Measurements from ENCODE around the gene CAND2.

The CAND2 gene

DNA sequence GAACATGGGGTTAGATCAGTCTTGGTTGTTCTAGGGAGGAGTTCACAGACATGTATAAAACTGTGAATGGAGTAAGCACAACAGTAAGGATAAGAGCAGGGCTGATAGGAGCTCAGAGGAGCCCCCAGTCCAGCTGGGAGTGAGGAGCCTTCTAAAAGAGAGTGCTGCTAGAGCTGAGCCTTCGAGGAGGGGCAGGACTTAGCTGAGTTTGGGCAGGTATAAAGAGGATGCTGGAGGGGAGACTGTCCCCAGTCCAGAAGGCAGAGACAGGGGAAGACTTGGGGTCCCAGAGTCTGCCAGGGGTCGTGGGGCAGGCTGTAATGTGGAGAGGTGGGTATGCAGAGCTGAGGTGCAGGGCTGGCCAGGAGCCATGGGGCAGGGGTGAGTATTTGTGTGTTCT is 12.1 kb downstream of the CAND2 start:
- no peak for DNase-seq

DNA sequence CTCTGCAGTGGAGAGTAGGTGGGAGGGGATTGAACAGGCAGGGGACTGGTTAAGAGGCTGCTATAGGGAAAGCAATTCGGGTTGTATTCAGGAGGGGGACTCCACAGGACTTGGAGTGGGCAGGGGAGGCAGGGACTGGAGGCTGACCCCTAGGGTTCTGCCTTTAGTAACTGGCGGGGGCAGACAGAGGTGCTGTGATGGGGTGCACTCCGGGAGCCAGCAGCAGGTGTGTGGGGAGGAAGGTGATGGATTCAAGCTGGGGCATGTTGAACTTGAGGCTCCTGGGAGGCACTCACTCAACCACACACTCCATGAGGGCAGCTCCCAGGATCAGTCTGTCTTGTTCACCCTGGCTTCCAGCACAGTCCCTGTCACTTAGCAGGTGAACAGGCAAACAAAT is 12.5 kb downstream of the CAND2 start:
- no peak for DNase-seq

DNA sequence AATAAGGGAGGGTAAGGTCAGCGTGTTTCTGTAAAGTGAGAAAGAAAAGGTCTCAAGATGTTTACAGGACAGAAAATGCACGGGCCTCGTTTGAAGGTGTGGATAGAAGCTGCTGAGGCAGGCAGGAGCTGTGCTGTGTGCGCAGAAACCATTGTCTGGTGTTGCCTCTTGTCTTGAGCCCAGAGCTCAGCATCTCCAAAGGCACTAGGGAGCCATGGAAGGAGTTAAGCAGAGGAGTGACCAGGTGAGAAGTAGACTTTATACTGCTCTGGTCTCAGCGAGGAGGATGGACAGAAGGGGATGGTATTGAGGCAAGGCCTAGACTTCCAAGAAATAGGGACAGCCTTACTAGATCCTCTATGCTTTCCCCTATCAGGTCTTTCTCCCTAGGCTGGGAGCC is 13.0 kb downstream of the CAND2 start:
- DNase-seq: no peak

DNA sequence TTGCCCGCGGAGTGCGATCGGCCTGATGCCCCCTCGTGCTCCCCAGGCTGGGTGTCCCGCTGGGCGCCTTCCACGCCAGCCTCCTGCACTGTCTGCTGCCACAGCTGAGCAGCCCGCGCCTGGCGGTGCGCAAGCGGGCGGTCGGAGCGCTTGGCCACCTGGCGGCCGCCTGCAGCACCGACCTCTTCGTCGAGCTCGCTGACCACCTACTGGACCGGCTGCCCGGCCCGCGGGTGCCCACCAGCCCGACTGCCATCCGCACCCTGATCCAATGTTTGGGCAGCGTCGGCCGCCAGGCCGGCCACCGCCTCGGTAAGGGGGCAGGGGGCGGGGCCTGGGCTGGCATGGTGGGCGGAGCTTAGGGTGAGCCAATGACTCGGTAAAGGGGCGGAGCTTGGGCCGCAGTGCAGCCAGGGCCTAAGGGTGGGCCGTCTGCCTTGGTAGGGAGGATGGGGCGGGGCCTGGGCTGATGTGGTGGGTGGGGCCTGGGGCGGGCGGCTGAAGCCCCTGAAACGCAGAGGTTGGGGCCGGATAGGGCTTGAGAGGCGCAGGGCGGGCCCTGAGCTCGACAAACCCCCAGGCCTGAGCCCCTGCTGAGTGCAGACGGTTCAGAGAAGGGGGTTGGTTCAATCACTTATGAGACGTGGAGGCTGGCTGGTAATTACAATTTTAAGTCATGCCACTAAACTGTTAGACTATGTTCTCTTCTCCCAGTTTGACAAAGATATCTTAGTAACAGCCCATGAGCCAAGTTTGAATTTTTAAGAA is 13.7 kb downstream of the CAND2 start:
- DNase-seq: peak; percentile 93

DNA sequence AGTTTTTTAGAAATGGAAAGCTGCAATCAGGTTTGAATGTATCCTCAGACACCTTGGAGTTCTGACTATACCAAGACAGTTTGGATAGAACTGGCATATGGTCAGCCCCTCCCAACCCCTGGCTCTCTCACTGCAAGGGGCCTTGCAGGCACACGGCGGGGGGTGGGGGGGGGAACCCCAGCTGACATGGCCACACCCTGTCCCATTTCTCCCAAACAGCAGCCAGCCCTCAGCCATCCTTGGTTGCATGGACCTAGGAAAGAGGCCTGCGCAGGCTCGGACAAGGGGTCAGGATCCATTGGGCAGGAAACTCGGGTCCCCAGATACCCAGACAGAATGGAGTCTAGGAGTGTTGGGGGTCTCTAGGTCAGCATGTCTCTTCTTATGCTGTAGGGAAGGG is 14.5 kb downstream of the CAND2 start:
- no peak for DNase-seq

DNA sequence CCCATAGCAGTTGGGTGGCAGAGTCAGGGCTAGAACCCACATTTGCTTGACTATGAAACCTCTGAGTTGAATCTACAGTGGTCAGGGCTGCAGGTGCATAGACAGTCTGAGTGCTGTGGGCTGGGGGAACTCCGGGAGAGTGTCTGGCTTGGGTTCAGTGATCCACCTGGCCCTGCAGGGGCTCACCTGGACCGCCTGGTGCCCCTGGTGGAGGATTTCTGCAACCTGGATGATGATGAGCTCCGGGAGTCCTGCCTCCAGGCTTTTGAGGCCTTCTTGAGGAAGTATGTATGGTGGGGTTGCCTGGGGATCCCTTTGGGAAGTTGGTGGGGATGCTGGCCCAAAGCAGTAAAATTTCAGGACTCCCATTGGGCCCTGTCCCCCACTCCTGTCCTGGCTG is 16.3 kb downstream of the CAND2 start:
- no peak for DNase-seq

DNA sequence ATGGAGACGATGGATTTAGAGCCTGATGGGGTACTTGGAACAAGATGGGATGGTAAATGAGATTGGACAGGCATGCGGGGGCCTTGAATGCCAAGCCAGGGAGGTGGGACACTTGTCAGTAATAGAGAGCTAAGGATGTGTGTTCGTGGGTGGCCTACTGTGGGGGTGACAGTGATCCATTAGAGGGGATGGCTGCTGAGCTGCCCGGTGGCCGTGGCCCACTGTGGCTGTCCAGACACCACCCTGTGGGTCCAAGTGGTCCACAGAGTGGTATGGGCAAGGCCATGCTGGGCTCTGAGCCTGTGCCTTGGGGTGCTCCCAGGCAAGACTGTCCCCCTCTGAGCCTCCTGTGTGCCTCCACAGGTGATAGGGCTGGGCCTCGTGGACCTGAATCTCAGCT is 17.5 kb downstream of the CAND2 start:
- no peak for DNase-seq

DNA sequence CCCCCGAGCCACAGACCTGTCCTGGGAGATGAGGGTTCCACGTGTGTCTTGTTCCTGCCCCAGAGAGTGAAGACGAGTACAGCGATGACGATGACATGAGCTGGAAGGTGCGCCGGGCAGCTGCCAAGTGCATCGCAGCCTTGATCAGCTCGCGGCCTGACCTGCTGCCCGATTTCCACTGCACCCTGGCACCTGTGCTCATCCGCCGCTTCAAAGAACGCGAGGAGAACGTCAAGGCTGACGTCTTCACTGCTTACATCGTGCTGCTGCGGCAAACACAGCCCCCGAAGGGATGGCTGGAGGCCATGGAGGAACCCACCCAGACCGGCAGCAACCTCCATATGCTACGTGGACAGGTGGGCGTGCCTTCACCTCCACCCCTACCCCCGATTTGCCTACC is 18.6 kb downstream of the CAND2 start:
- DNase-seq: no peak

DNA sequence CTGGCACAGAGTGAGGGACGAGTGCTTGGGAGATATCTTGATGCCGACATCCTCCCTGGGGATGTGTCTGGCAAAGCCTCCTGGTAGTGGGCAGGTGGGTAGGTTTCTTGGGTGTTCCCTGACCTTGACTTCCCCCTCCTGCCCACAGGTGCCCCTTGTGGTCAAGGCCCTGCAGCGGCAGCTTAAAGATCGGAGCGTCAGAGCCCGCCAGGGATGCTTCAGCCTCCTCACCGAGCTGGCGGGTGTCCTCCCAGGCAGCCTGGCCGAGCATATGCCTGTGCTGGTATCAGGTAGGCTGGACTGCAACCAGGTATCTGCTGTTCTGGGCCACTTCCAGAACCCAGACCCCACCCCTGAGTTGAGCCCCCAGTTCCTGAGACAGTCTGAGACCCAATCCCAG is 19.2 kb downstream of the CAND2 start:
- no peak for DNase-seq

DNA sequence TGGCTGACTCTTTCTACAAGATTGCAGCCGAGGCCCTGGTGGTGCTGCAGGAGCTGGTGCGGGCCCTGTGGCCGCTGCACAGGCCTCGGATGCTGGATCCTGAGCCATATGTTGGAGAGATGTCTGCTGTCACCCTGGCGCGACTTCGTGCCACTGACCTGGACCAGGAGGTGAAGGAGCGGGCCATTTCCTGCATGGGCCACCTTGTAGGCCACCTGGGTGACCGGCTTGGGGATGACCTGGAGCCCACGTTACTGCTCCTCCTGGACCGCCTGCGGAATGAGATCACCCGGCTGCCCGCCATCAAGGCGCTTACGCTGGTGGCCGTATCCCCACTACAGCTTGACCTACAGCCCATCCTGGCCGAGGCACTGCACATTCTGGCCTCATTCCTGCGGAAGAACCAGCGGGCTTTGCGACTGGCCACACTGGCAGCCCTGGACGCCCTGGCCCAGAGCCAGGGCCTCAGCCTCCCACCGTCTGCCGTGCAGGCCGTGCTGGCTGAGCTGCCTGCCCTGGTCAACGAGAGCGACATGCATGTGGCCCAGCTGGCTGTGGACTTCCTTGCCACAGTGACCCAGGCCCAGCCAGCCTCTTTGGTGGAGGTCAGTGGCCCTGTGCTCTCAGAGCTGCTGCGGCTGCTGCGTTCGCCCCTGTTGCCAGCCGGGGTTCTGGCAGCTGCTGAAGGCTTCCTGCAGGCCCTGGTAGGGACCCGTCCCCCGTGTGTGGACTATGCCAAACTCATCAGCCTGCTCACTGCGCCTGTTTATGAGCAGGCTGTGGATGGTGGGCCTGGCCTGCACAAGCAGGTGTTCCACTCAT is 20.3 kb downstream of the CAND2 start:
- no peak for DNase-seq

DNA sequence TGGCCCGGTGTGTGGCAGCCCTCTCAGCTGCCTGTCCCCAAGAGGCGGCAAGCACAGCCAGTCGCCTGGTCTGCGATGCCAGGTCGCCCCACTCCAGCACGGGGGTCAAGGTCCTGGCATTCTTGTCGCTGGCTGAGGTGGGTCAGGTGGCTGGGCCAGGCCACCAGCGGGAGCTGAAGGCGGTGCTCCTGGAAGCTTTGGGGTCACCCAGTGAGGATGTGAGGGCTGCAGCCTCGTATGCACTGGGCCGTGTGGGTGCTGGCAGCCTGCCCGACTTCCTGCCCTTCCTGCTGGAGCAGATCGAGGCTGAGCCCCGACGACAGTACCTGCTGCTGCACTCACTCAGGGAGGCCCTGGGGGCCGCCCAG is 20.8 kb downstream of the CAND2 start:
- no peak for DNase-seq

DNA sequence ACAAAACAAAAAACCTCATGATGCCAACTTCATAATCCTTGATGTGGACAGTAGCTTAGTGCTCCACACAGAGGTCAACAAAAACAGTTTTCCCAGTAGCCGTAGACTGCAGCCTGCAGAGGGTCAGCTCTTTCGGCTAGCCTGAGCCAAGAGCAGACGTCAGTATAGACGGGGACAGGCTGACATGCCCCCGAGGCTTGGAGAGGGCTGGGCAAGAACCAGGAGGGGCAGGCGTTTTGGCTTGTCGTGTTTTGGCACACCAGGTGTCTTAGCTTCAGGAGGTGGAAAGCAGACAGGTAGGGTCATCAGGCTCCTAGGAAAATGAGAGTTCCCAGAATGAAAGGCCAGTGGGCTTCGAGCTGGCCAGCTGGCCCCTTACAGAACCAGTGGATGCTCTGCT is 21.8 kb downstream of the CAND2 start:
- no peak for DNase-seq

DNA sequence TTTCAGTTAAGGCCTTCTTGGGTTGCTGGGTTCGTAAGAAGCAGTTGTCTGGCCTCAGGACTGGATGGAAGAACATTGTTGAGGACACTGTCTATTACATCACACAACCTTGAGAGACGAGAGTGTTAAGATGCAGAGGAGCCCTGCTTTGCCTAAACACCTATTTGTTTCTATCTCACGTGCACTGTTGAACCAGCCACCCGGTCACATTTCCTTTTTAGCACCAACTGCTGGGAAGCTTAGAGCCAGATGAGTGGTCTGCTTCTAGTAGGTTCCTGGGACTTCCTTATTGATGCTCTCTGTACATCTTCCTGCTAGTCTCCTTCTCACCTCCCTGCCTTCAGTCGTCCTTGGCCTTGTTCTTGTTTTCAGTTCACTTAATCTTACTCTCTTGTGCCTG is 22.3 kb downstream of the CAND2 start:
- no peak for DNase-seq

DNA sequence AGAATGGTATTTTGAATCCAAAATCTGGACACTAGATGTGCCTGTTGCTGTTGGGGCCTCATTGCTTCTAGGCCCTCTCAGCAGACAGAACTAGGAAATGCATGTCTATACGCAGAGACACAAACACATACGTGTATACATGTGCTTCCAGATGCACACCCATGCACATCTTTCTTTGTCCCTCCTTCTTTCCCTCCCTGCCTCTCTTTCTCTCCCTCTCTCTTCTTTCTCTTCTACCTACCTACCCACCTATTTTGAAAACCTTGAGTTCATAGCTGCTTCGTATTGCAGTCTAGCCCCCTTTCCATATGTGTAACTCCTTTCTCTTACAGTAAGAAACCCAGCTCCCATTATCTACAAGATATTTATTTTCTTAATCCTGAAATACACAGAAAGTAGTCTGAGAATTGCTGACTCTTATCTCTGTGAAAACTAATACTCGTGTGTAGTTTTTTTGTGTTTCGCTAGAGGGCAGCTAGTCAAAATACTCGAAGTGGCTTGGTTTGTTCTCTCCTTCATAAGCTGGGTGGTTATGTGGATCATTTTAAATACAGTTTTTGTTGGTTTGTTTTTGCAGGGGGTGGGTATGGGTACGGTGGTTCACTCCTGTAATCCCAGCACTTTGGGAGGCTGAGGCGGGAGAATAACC is 26.4 kb downstream of the CAND2 start:
- no peak for DNase-seq

DNA sequence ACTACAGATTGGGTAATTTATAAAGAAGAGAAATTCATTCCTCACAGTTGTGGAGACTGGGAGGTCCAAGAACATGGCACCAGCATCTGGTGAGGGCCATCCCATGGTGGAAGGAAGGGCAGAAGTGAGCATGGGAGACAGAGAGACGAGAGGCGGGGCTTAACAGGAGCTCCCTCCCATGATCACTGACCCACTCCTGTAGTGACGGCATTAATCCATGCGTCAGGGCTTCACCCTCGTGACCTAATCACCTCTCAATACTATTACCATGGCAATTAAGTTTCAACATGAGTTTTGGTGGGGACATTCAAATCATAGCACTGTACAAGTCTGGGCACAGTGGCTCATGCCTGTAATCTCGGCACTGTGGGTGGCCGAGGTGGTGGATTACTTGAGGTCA is 27.8 kb downstream of the CAND2 start:
- no peak for DNase-seq

DNA sequence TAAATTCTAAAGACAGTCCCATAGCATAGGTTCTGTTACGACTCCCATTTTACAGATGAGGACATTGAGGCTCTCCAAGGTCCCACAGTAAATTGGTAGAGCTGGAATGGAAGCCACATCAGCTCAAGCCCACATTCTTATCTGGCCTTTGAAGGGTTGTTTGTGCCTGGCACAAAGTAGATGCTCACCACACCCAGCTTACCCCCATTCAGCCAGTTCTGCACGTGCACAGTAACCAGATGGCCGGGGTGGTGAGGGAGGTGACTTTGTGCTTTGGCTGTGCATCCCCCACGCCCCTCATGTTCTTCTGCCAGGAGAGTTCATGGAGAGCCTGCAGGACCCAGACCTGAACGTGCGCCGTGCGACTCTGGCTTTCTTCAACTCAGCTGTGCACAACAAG is 28.7 kb downstream of the CAND2 start:
- DNase-seq: no peak

DNA sequence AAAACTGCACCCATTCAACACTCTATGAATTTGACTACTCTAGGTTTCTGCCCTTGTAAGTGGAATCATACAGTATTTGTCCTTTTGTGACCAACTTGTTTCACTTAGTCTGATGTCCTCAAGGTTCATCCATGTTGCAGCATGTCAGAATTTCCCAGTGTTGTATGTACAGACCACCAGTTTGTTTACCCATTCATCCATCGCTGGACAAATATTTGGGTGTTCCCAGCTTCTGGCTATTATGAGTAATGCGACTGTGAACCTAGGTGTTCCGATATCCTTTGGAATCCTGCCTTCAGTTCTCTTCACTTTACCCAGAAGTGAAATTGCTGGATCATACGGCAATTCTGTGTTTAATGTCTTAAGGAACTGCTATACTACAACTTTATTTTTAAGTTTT is 32.3 kb downstream of the CAND2 start:
- DNase-seq: no peak

DNA sequence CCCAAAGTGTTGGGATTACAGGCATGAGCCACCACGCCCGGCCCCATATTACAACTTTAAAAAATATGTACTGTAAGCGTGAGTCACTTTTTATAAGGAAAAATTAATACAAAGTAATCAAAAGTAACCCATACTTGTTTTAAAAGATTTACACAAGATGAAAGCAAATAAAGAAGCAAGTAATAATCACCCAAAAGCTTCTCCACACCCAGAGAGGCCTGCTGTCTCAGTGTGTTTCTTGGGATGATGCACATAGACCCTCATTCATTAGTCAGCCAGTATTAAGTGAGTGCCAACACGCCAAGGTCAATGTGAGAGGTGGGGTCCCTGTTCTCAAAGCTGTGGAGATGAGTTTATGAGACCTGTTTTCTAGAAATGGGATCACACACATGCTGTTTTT is 32.9 kb downstream of the CAND2 start:
- no peak for DNase-seq

DNA sequence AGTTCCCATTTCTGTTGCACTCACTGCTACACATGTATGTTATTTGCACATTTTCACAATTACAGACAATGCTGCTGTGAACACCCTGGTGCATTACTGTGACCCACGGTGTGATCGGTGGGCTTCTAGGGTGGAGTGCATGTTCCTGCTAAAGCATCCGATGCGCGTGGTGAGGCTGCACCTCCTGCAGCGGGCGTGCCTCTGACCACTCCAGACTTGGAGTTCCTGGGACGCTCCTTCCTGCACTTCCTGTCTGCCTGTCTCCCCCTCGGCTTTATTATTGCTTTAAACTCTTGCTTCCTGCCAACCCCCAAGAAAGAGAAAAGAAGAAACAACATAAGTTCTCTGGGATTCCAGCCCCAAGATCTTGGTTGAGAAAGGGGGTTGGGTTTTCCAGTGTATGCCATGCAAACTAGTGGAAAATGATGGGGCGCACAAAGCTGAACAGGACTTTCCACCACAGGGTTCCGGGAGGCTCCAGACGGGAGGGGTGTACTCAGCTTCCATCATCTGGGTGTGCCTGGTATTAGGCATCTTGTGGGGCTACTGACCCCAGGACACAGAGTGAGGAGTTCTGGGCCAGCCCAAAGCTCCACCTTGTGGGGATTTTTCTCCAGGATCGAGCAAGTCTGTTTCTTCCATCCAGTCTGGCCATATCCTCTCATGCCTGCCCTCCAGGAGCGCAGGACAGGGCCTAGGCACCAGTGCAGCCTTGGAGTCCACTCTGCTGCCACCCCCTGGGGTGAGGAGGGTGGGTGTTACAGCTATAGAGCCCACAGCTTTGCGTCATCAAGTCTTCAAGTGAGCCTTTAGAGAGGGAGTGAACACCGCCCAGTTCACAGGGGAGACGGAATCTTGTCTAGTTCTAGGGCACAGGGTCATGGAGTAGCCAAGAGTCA is 33.7 kb downstream of the CAND2 start:
- DNase-seq: no peak

DNA sequence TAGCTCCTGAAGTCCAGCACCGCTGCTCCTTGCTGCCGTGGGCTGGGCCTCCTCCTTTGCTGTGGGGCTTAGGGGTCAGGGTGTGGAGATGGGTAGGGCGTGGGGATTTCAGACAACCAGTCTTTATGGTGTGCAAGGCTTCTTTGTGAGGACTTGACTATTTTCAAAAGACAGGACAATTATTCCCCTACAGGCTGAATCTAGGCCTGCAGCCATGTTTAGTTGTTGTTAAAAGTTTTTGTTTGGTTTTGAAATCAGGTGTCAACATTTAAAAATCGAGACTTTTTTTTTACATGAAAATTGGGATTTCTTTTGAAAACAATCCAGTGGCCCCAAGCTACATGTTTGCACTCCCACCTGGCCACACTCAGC is 34.3 kb downstream of the CAND2 start:
- no peak for DNase-seq

DNA sequence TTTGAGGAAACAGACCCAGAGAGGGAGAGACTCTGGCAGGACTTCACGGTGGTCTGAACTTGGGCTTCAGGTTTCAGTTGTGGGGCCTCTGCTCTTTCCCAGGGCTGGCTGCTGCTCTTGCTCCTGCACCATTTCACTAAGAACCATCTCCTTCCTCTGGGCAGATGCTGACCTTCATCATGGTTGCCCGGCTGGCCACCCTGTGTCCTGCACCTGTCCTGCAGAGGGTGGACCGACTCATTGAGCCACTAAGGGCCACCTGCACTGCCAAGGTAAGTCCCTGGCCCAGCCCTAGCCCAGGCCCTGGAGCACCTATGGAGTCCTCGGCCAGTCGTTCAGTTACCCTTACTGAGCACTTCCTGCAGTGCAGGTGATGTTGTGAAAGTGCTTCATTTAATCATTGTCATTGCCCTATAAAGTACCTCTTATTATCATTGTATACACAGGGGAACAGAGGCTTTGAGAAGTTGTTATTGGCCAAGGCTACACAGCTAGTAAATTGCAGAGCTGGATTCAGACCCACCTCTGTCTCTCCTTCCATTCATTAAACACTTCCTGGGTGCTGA is 34.9 kb downstream of the CAND2 start:
- DNase-seq: no peak

DNA sequence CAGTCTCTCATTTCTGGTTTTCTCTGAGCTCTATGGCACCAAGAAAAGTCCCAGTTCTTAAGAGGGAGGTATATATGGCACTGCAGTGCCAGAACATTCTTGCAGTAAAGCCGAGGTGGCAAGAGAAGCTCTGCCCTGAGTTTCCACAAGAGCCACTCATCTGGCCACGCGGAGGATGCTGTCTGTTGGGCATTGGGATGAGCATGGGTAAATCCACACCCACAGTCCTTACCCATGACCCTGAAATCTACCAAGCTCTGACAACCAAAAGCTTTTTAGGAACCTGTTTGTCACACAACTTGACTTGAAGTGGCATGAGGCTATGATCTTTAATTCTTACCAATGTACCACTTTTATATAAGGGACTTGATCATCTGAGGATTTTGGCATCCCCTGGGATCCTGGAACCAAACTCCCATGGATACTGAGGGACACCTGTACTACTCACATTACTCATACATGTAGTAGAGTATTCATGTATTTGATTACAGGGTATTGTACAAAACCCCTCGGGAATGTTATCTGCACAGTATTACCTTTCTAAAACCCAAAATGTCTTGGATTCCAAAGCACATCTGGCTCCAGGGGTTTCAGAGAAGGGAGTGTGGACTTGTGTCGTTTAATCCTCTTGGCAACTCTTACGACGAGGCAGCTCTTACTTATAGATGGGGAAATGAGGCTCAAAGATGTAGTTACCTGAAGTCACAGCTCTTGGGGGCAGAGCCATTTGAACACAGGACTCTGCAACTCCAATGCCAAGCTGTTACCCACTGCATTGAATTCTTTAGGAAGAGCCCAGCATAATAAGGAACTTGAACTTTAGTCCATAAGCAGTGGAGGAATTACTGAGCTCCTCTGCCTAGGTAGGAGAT is 36.1 kb downstream of the CAND2 start:
- DNase-seq: no peak
